ENCODE data around the gene OBP2B. TPM values are rescaled to one million over a fixed set of nuclear protein-coding genes. Genes with fewer than 3 reads are reported as not detected.
"Not testable (repeated sequence)": the region's sequence is repeated elsewhere in the genome, so short reads cannot be mapped to it uniquely, and the experiment has no call there.

The OBP2B gene
- total and polyA plus RNA-seq, 10 of the 15 experiments (the other 5 are each of a cell fraction or from before 2014, with no cell fraction given) = not detected

DNA sequence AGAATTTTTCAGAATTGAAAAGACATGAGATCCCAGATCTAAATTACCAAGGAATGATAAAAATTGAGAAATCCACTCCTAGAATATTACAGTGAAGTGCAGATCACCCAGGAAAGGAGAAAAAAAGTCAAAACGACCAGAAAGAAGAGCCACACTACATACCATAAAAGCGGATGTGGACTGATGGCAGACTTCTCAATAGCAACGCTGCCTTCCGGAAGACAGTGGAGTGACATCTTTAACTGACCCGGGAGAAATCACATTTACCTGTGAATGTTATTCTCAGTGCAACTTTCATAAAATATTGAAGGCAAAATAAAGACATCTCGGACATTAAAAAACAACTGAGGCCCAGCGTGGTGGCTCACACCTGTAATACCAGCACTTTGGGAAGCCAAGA, 21.5 kb upstream of the OBP2B start:
- H3K79me2 ChIP-seq (ENCODE audit: control insufficient read depth, insufficient read depth, low read length); POLR2A ChIA-PET; H3K9ac ChIP-seq (ENCODE audit: control insufficient read depth, insufficient read depth, low read length); RAD21 ChIA-PET (ENCODE audit: unreplicated experiment); H3K4me3 ChIP-seq; H4K20me1 ChIP-seq (ENCODE audit: control insufficient read depth, insufficient read depth); H3K4me1 ChIP-seq (ENCODE audit: control insufficient read depth, insufficient read depth, low read length); intact Hi-C loops (cut with micrococcal nuclease; ENCODE audit: unreplicated experiment); H3K27ac ChIP-seq (ENCODE audit: control insufficient read depth, insufficient read depth); H2AFZ ChIP-seq (ENCODE audit: control insufficient read depth, low read depth, low read length); in situ Hi-C loops (cut with MboI); H3K36me3 ChIP-seq (ENCODE audit: control insufficient read depth in 2 of 2, insufficient read depth in 2 of 2, low read length in 1 of 2); DNase-seq (ENCODE audit: low read depth, low spot score); ATAC-seq; CTCF ChIA-PET; H3K27me3 ChIP-seq (replicated peaks in 1 of 2; ENCODE audit: control insufficient read depth in 2 of 2, insufficient read depth in 2 of 2, low read length in 1 of 2); H3K9me3 ChIP-seq (replicated peaks; ENCODE audit: control insufficient read depth, insufficient read depth, low read length); H3K4me2 ChIP-seq (ENCODE audit: control insufficient read depth, insufficient read depth); BruUV-seq (replicated peaks); SMC1A ChIA-PET (ENCODE audit: uncharacterized antibody, unreplicated experiment): not testable (repeated sequence)
- 47% methylated on average over 7 of the region's 7 CpGs for whole genome bisulfite sequencing (ENCODE audit: insufficient coverage, insufficient replicate concordance, low lambda C conversion rate, missing lambda C conversion rate)
- FAIRE-seq = peak; percentile 57

DNA sequence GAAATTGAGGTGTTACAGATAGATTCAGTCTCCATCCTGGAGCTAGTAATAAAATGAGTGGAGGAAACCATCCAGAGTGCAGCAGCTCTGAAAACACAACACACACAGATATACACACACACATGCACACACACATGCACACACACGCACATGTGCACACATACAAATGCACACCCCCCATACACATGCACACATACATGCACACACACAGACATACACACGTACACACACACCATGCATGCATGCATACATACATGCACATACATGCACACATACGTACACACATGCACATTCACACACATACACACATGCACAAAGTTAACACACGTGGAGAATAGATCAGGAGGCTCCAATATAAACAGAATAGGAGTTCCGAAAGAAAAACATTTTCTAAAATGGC, 21.0 kb upstream of the OBP2B start:
- H3K9ac ChIP-seq (ENCODE audit: control insufficient read depth, insufficient read depth, low read length) = no peak overlapping the region
- no peak for DNase-seq (ENCODE audit: low read depth, low spot score)
- no peak overlapping the region for H3K4me2 ChIP-seq (ENCODE audit: control insufficient read depth, insufficient read depth)
- H3K27me3 ChIP-seq (replicated peaks in 1 of 2; ENCODE audit: control insufficient read depth in 2 of 2, insufficient read depth in 2 of 2, low read length in 1 of 2) = no peaks in the 10 kb centered on the region; a peak in 2 of 4 replicates
- in situ Hi-C loops (cut with MboI) = no loop called here
- H4K20me1 ChIP-seq (ENCODE audit: control insufficient read depth, insufficient read depth) = no peaks in the 10 kb centered on the region
- no peaks in the 10 kb centered on the region for H3K36me3 ChIP-seq (ENCODE audit: control insufficient read depth in 2 of 2, insufficient read depth in 2 of 2, low read length in 1 of 2)
- intact Hi-C loops (cut with micrococcal nuclease; ENCODE audit: unreplicated experiment) = no loop called here
- H3K4me3 ChIP-seq = no peak overlapping the region
- ATAC-seq = no peak
- no peak overlapping the region for H3K27ac ChIP-seq (ENCODE audit: control insufficient read depth, insufficient read depth)
- no peaks in the 10 kb centered on the region for H3K4me1 ChIP-seq (ENCODE audit: control insufficient read depth, insufficient read depth, low read length)
- POLR2A ChIA-PET = no interaction called here
- H3K79me2 ChIP-seq (ENCODE audit: control insufficient read depth, insufficient read depth, low read length) = no peaks in the 10 kb centered on the region
- H3K9me3 ChIP-seq (replicated peaks; ENCODE audit: control insufficient read depth, insufficient read depth, low read length) = no peaks in the 10 kb centered on the region
- H2AFZ ChIP-seq (ENCODE audit: control insufficient read depth, low read depth, low read length) = no peak overlapping the region
- CTCF ChIA-PET = no interaction called here
- RAD21 ChIA-PET (ENCODE audit: unreplicated experiment) = no interaction called here
- no peak for FAIRE-seq
- no TSS peak for BruUV-seq (replicated peaks)
- SMC1A ChIA-PET (ENCODE audit: uncharacterized antibody, unreplicated experiment) = no interaction called here
- 32% methylated on average over 5 of the region's 5 CpGs for WGBS (ENCODE audit: insufficient coverage, insufficient replicate concordance, low lambda C conversion rate, missing lambda C conversion rate)
- TF ChIP-seq POU2F2 (IDR thresholded peaks at IDR 0.05; ENCODE audit: borderline replicate concordance, low read depth, low read length) (no peak), MYC (IDR thresholded peaks at IDR 0.05; ENCODE audit: insufficient read depth, insufficient read length, insufficient replicate concordance, low read length, severe bottlenecking) (no peak), ASH2L (IDR thresholded peaks at IDR 0.05; ENCODE audit: borderline replicate concordance, low read depth) (no peak), SPI1 (IDR thresholded peaks at IDR 0.05; ENCODE audit: borderline replicate concordance, insufficient read depth, low read depth, low read length) (no peak), HDAC2 (IDR thresholded peaks at IDR 0.05) (no peak), POLR2AphosphoS2 (IDR thresholded peaks at IDR 0.05; ENCODE audit: low read depth, low read length) (no peak), SMARCA5 (IDR thresholded peaks at IDR 0.05) (no peak), ZZZ3 (IDR thresholded peaks at IDR 0.05; ENCODE audit: control insufficient read depth, insufficient read length, low read depth) (no peak), HDGF (IDR thresholded peaks at IDR 0.05) (no peak), RCOR1 (conservative IDR thresholded peaks at IDR 0.05; ENCODE audit: low read depth, low read length) (no peak), RAD21 (IDR thresholded peaks at IDR 0.05; ENCODE audit: insufficient read depth, low read depth, low read length) (no peak), CBX5 (IDR thresholded peaks at IDR 0.05; ENCODE audit: low read depth) (no peak), CREM (IDR thresholded peaks at IDR 0.05; ENCODE audit: low read depth) (no peak), RBBP5 (conservative IDR thresholded peaks at IDR 0.05) (no peak)
- TF ChIP-seq, protein P1, sequence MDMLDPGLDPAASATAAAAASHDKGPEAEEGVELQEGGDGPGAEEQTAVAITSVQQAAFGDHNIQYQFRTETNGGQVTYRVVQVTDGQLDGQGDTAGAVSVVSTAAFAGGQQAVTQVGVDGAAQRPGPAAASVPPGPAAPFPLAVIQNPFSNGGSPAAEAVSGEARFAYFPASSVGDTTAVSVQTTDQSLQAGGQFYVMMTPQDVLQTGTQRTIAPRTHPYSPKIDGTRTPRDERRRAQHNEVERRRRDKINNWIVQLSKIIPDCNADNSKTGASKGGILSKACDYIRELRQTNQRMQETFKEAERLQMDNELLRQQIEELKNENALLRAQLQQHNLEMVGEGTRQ (IDR thresholded peaks at IDR 0.05; ENCODE audit: borderline replicate concordance, low read depth, low read length) = no peak
- TF ChIP-seq, protein P2, sequence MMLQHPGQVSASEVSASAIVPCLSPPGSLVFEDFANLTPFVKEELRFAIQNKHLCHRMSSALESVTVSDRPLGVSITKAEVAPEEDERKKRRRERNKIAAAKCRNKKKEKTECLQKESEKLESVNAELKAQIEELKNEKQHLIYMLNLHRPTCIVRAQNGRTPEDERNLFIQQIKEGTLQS (IDR thresholded peaks at IDR 0.05; ENCODE audit: borderline replicate concordance, extremely low read depth, low read depth, low read length) = no peak

Data from GM12878 (cell line).